Eye (tissue), 1 donor: ENCODE results near the gene RAB30.
"Not testable (repeated sequence)": the region's sequence is repeated elsewhere in the genome, so short reads cannot be mapped to it uniquely, and the experiment has no call there.

Experiments
- DNase-seq: peaks from one replicate; pipeline ENCODE4 v3.0.0-alpha.2; 2015

RAB30 gene

DNA sequence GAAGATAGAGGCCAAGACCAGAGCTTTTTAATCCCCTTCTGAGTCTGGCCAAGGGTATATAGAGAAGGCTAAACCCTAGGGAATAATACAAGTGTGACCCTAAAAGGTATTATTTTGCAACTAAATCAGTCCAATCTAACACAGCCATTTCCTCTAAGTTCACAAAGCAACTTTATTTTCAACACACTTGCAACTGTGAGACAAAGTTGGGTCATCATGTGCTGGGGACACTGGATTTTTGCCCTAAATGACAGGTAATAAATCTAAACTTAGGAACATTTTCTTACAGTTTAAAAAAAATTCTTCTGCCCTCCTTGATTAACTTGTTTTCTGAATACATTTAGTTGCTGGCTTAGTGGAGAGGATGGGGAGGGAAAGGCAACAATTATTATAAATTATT, 91.9 kb downstream of the RAB30 start:
- DNase-seq = no peak

DNA sequence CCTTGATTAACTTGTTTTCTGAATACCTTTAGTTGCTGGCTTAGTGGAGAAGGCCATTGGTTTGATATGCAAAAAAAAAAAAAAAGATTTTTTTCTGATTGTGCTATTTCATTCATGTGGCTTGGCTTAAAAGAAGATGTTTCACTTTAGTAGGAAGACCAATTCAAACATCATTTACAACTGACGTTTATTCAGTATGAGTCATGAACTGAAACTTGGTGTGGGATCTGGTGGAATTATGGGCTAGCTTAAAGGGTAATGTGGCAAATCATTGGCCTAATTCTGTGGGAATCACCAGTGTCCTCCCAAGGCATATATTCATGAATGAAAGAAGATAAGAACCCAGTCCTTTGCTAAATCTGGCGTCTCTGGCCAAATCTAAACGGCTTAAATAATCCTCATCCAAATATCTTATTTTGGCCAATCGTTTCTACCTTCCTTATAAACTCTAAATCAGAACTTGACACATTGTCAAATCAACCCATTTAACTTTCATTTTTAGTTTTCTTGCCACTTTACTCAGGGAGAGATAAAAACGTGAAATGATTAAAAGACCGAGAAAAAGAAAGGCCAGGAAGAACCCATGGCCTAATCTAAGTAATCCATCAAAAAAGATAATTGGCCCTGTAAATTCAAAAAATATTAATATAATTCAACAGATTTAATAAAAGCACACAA, 93.1 kb downstream of the RAB30 start:
- DNase-seq = no peak

GRCh38 chr11:82976786-82977185, 94.9 kb downstream of the RAB30 start:
- DNase-seq = no peak

DNA sequence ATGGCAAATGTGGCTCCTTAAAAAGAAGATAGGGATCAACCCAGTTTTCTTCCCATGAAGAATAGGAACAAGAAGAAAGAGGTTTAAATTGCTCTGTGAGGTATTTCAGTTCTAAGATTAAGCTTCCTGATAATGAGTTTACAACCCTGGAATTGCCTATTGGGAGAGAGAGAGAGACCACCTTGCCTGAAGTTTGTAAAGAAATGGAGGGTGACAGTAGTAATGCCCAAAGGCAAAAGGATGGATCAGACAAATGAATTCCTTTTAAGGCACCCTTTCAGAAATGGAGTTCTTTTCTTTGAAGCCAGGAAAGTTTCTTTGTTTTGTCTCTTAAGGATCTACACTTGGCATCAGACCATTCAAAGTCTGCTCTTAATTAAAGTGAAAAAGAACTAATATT, 95.8 kb downstream of the RAB30 start:
- no peak for DNase-seq

- DNase-seq = no peak
Observed at GRCh38 chr11:82974851-82975250, 96.8 kb downstream of the RAB30 start.

DNA sequence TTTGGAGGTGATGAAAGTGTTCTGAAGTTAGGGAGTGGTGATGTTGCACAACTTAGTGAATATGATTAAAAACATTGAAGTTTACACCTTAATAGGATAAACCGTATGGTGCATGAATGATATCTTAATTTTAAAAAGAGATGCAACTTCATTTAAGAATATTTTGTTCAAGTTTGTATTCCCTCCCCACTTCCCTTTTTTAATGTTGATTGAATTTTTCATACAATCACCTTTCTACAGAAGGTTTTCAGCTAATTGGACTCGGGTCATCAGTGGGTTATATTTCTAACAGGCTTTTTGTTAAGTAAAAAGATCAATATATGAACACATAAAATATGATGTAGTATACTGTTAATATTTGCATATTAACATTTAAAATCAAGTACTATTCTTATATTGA, 97.6 kb downstream of the RAB30 start:
- DNase-seq = no peak

DNA sequence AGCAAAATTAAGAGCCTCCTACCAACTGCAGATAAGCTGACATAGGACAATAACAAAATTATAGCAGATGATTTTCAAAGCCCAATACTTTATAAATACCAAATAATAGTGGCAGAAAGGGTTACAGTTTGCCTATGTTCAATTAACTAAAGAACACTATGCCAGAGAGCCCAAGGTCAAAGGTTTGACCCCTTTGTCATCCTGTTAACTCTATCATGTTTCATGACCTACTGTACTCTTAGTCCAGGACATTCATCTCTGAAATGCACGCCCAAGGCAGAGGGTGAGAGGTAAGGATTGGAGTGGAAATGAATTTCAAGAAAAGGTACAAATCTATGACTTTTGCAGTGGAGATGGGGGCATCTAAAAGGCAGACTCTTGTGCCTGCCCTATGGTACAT, 99.6 kb downstream of the RAB30 start:
- DNase-seq = no peak

DNA sequence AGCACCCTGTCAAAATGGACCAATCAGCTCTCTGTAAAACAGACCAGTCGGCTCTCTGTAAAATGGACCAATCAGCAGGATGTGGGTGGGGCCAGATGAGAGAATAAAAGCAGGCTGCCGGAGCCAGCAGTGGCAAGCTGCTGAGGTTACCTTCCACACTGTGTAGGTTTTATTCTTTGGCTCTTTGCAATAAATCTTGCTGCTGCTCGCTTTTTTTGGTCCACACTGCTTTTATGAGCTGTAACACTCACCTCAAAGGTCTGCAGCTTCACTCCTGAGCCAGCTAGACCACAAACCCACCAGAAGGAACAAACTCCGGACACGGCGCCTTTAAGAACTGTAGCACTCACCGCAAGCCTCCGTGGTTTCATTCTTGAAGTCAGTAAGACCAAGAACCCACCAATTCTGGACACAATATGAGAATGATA, 100.2 kb downstream of the RAB30 start:
- not testable (repeated sequence) for DNase-seq

- DNase-seq = not testable (repeated sequence)
Observed at GRCh38 chr11:82970507-82971083, 101.1 kb downstream of the RAB30 start.

DNA sequence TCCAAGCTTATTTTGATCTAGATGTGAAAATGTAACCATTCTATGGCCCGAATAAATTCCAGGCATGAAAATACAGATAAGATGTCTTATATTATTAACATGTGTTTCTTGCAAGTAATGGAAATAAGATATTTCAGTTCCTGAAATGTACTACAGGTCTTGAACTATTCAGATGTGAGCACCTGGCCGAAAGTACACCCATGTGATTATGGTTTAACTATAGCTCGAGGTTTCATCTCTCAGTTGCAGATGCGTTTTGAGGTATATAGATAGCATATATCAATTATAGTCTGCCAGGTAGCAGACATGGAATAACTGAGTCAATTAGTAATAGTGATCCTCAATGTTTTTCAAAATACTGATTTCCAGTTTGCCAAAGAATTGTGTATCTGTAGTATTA, 101.9 kb downstream of the RAB30 start:
- DNase-seq = no peak

DNA sequence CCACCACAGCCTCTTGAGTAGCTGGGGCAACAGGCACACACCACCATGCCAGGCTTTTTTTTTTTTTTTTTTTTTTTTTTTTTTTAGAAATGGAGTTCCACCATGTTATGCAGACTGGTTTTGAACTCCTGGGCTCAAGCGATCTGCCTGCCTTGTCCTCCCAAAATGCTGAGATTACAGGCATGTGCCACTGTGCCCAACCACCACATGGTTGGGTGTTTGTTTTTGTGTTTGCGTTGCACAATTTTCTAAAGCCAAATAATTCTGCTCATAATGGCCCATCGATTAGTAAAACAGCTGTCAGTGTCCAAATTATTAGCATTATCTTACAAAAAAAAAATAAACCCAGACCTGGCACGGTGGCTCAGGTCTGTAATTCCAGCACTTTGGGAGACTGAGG, 104.3 kb downstream of the RAB30 start:
- no peak for DNase-seq

DNA sequence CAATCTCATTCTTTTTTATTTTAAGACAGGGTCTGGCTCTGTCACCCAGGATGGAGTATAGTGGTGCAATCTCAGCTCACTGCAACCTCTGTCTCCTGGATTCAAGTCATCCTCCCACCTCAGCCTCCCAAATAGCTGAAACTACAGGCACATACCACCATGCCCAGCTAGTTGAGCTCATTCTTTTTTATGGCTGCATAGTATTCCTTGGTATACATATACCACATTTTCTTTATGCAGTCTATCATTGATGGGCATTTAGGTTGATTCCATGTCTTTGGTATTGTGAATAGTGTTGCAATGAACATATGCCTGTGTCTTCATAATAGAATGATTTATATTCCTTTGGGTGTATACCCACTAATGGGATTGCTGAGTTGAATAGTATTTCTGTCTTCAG, 109.7 kb downstream of the RAB30 start:
- DNase-seq = not testable (repeated sequence)

- no peak for DNase-seq
Observed at GRCh38 chr11:82960779-82961143, 110.9 kb downstream of the RAB30 start.

DNA sequence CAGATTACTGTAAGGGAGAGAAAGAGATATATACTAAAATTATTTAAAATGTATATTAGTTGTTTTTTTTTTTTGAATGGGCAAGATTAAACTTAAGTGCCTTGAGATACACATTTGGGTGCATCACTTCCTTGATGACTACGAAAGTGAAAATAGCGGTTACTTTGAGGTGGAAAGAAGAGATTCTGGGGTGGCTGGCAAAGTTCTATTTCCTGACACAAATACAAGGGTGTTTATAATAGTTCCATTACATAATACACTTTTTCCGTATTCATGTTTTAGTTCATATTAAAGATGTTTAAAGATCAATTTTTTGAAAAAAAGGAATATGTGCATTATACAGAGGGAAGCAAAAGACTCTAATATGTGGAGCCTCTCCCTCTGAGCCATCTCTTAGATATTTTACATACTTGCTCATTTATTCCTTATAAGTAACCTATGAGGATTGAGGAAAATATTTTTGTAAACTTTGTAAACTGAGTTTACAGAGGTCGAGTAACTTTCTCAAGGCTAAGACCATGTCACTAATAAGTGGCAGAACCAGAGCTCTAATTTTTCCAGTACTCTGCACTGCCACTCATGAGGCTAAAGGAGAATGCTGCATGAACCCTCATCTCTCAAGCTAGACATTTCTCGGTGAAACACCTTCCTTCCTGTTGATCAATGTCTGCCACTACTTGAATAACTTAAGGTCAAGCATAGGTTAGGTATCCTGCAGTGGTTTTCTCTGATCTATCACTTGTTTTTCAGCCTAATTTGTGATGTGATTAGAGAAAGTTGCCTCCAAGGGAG, 111.5 kb downstream of the RAB30 start:
- no peak for DNase-seq

DNA sequence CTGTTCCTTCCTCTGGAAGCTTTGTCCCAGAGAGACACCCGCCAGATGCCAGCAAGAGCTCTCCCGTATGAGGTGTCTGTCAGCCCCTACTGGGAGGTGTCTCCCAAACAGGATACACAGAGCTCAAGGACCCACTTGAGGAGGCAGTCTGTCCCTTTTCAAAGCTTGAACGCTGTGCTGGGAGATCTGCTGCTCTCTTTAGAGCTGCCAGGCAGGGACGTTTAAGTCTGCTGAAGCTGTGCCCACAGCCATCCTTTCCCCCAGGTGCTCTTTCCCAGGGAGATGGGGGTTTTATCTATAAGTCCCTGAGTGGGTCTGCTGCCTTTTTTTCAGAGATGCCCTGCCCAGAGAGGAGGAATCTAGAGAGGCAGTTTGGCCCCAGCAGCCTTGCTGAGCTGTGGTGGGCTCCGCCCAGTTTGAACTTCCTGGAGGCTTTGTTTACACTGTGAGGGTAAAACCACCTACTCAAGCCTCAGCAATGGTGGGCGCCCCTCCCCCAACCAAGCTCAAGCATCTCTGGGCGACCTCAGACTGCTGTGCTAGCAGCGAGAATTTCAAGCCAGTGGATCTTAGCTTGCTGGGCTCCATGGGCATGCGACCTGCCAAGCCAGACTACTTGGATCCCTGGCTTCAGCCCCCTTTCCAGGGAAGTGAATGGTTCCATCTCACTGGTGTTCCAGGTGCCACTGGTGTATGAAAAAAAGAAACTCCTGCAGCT, 115.8 kb downstream of the RAB30 start:
- not testable (repeated sequence) for DNase-seq

GRCh38 chr11:82950502-82950901, 121.2 kb downstream of the RAB30 start:
- not testable (repeated sequence) for DNase-seq

DNA sequence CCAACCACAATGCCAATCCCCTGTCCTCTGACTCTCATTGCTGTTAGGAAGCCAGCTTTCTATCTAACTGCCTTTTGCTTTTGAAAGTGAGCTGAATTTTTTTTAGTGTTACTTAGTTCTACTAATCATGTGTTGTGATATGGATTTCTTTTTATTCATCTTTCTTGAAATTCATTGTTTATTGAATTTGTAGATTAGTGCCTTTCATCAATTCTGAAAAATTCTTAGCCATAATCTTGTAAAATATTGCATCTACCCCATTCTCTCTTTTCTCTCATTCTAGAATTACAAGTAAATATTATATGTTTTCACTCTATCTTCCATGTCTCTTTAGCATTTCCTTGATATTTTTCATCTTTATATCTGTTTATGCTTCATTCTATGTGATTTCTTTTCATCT, 122.3 kb downstream of the RAB30 start:
- DNase-seq = no peak

DNA sequence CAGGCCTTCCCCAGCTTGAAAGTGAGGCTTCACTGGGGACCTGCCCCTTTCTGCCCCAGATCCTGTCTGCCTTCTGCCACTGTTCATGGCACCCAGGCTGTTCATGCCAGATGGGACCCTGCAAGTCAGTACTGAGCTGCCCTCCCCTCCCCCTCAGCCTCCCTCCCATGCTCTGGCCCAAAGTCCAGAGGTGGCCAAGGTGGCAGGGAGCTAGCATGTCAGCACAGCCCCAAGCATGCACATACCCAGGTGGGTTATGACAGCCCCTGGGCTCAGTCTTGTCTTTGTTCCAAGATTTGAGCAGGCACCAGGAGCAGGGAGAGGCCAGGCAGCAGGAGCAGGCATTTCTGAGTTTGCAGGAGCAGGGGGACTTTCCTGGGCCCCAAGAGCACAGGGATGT, 126.0 kb downstream of the RAB30 start:
- DNase-seq = no peak

- not testable (repeated sequence) for DNase-seq
Observed at GRCh38 chr11:82945041-82945440, 126.7 kb downstream of the RAB30 start.

DNA sequence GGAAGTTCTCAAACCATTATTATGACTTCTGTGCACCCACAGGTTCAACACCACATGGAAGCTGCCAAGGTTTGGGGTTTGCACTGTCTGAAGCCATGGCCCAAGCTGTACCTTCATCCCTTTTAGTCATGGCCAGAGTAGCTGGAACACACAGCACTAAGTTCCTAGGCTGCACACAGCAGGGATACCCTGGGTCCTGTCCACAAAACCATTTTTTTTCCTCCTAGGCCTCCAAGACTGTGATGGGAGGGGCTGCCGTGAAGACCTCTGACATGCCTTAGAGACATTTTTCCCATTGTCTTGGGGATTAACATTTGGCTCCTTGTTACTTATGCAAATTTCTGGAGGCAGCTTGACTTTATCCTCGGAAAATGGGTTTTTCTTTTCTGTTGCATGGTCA, 127.5 kb downstream of the RAB30 start:
- DNase-seq = no peak

GRCh38 chr11:82943430-82943829, 128.3 kb downstream of the RAB30 start:
- DNase-seq = not testable (repeated sequence)

- no peak for DNase-seq
Observed at GRCh38 chr11:82942376-82942775, 129.3 kb downstream of the RAB30 start.

DNA sequence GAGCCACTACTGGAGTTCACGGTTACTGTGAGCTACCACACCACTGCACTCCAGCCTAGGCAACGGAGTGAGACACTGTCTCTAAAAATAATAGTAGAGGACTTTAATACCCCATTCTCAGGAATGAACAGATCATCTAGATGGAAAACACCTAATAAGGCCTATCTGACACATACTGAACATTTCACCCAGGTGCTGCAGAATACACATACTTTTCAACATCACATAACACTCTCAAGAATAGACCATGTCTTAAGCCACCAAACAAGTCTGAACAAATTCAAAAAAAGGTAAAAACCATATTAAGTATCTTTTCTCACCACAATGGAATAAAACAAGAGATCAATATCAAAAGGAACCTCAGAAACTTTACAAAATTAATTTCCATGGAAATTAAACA, 132.2 kb downstream of the RAB30 start:
- no peak for DNase-seq

GRCh38 chr11:82937554-82937953, 134.1 kb downstream of the RAB30 start:
- no peak for DNase-seq
